Stomach (tissue), 9 donors: ENCODE measurements around the gene AK5. TPM values are rescaled to one million over a fixed set of nuclear protein-coding genes. Genes with fewer than 3 reads are reported as not detected.
A peak's percentile ranks its signal among the peaks of the same experiment; 100 is the strongest.

Experiments used
- DNase-seq, 2 donors: peaks; one replicate each; pipeline versions ENCODE4 v3.0.0 to v3.0.0-alpha.2; 2013 to 2019
- H3K27ac ChIP-seq, 5 donors: fragments of 200-600 bp in 4 of 5; sonication (generic) in 4 of 5; one replicate each; pipeline ENCODE4 v1.5.1; 2013 to 2019; ENCODE audit warnings: mild to moderate bottlenecking in 1 of 5, moderate library complexity in 1 of 5
- H3K27me3 ChIP-seq, 3 donors: fragments of 200-600 bp; sonication (generic); one replicate each; pipeline ENCODE4 v1.5.1; 2017 to 2019; ENCODE audit warnings: mixed run types in 1 of 3
- H3K36me3 ChIP-seq, 4 donors: fragments of 200-600 bp; sonication (generic); 1 replicate in 3 of 4; 2 replicates in 1 of 4; pipeline ENCODE4 v1.5.1; 2016 to 2019
- H3K4me1 ChIP-seq, 4 donors: fragments of 200-600 bp; sonication (generic); one replicate each; pipeline ENCODE4 v1.5.1; 2016 to 2019
- H3K4me3 ChIP-seq, 4 donors: fragments of 200-600 bp; sonication (generic) in 3 of 4; one replicate each; pipeline ENCODE4 v1.5.1; 2016 to 2019; ENCODE audit warnings: mild to moderate bottlenecking in 1 of 4
- H3K9me3 ChIP-seq, 4 donors: fragments of 200-600 bp; sonication (generic); one replicate each; pipeline ENCODE4 v1.5.1; 2016 to 2019
- EP300 ChIP-seq: sonication (generic); formaldehyde crosslinking; IDR thresholded peaks from one replicate; pipeline ENCODE4 v1.6.1; 2017; ENCODE audit warnings: antibody characterized with exemption
- POLR2A ChIP-seq, 4 donors: fragments of 450-650 bp; IDR thresholded peaks; one replicate each; pipeline ENCODE4 v1.6.1; 2016; ENCODE audit warnings: antibody characterized with exemption in 4 of 4, control low read depth in 2 of 4, mild to moderate bottlenecking in 1 of 4, moderate library complexity in 1 of 4
- POLR2AphosphoS5 ChIP-seq, 3 donors: sonication (generic); formaldehyde crosslinking; IDR thresholded peaks; one replicate each; pipeline ENCODE4 v1.6.1; 2016; ENCODE audit warnings: antibody characterized with exemption in 3 of 3
- WGBS, 5 donors: extraction: QIAGEN DNeasy Blood & Tissue Kit in 3 of 5; methylation state at CpG; one replicate each; pipeline versions ENCODE4 v1.1.5 to v1.1.7; 2013 to 2018; 5-methylcytosine and 5-hydroxymethylcytosine counted together
- intact Hi-C: fragments of 100-400 bp; cut with DNase I; formaldehyde crosslinking; loops from one replicate; pipeline ENCODE4 v1.15.1; 2023; ENCODE audit warnings: low total_unique reads
- polyA plus RNA-seq, 3 donors: library from polyadenylated mRNA; stranded (reverse); fragments of 200-250 nt; gene quantifications; one replicate each; pipeline ENCODE4 v1.2.3, GENCODE V29; 2013
- total RNA-seq, 5 donors: library from RNA; depleted of rRNA; stranded (reverse); fragments of >200 nt; gene quantifications; one replicate each; pipeline versions ENCODE4 v1.1.0 to v1.2.3, GENCODE V29; 2014 to 2016
- TF ChIP-seq, protein P1 (sequence below), 7 experiments: fragments of 450-650 bp in 4 of 7; fragments of 200-600 bp in 3 of 7; sonication (generic) in 3 of 7; IDR thresholded peaks; one replicate each; pipeline ENCODE4 v1.5.1; 2016 to 2019; ENCODE audit warnings: antibody characterized with exemption in 7 of 7, control low read depth in 2 of 7, mild to moderate bottlenecking in 1 of 7
- donor health status: healthy with polysubstance abuse.
- donor health status: Bipolar disorder and iron deficiency.
- donor health status: healthy.

The AK5 gene
- total and polyA plus RNA-seq, 8 donors = 0.23 to 5.0 (median 1.3) TPM; not detected in 3

- TF ChIP-seq, protein P1, sequence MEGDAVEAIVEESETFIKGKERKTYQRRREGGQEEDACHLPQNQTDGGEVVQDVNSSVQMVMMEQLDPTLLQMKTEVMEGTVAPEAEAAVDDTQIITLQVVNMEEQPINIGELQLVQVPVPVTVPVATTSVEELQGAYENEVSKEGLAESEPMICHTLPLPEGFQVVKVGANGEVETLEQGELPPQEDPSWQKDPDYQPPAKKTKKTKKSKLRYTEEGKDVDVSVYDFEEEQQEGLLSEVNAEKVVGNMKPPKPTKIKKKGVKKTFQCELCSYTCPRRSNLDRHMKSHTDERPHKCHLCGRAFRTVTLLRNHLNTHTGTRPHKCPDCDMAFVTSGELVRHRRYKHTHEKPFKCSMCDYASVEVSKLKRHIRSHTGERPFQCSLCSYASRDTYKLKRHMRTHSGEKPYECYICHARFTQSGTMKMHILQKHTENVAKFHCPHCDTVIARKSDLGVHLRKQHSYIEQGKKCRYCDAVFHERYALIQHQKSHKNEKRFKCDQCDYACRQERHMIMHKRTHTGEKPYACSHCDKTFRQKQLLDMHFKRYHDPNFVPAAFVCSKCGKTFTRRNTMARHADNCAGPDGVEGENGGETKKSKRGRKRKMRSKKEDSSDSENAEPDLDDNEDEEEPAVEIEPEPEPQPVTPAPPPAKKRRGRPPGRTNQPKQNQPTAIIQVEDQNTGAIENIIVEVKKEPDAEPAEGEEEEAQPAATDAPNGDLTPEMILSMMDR (IDR thresholded peaks at IDR 0.05) = no peak
- no peak for TF ChIP-seq POLR2AphosphoS5 (IDR thresholded peaks at IDR 0.05)
- TF ChIP-seq POLR2A (IDR thresholded peaks at IDR 0.05) = no peak
- no peak for TF ChIP-seq EP300
Measured at GRCh38 chr1:77280962-77281361, 857 bp upstream of the AK5 start.

DNA sequence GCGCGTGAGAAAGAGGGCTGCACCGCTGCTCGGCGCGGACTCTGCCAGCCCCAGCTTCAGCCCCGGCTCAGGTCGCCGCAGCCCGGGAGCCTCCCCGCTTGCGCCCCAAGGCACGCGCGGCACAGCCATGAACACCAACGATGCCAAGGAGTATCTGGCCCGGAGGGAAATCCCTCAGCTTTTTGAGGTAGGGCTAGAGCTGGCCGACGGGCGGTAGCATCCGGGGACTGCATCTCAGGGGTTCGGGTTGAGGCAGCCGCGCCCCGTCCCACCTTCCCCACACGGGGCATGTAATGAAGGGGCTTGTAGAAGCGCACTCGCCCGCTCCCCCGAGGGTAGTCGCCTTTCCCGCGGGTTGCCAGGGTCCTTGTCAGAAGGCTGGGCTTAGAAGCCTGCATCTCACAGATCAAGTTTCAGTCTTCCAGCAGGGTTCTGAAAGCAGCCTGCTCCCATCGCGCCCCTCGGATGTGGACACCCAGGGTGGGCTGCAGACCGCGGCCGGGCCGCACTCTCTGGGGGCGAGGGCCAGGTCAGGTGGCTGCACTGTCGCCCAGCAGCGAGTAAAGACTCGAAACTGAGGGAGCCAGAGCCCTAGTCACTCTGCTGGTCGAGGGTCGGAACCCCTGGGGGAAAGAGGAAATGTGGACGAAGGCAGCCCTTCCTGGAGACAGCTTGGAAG is 507 bp downstream of the AK5 start:
- H3K9me3 ChIP-seq = no peaks in the 10 kb centered on the region
- H3K27ac ChIP-seq = no peak overlapping the region
- peak overlapping the region; percentile 48 to 75 (median 60) for H3K4me3 ChIP-seq
- no peaks in the 10 kb centered on the region for H3K36me3 ChIP-seq
- TF ChIP-seq POLR2AphosphoS5 (IDR thresholded peaks at IDR 0.05) (no peak), EP300 (no peak), POLR2A (IDR thresholded peaks at IDR 0.05) (no peak)
- TF ChIP-seq, protein P1 (IDR thresholded peaks at IDR 0.05) = no peak
- H3K4me1 ChIP-seq = peaks cover 17 to 21% (median 19%) of the 10 kb centered on the region in 4 donors
- no peak for DNase-seq
- intact Hi-C loops = no loop called here
- peaks cover 0 to 72% (median 34%) of the 10 kb centered on the region in 3 donors for H3K27me3 ChIP-seq
- 0 to 2% (median 1%) methylated on average over 15 to 47 of the region's 47 CpGs for WGBS, 5 donors

More at GRCh38 chr1:77280962-77281361, 857 bp upstream of the AK5 start:
- intact Hi-C loops = no loop called here
- H3K27ac ChIP-seq = no peak overlapping the region
- peaks cover 17 to 21% (median 19%) of the 10 kb centered on the region in 4 donors for H3K4me1 ChIP-seq
- H3K9me3 ChIP-seq = no peaks in the 10 kb centered on the region
- H3K27me3 ChIP-seq = peaks cover 0 to 66% (median 34%) of the 10 kb centered on the region in 3 donors
- no peak for DNase-seq
- H3K4me3 ChIP-seq = no peak overlapping the region
- no peaks in the 10 kb centered on the region for H3K36me3 ChIP-seq
- WGBS, 5 donors = 88 to 95% (median 91%) methylated on average over 4 of the region's 4 CpGs

DNA sequence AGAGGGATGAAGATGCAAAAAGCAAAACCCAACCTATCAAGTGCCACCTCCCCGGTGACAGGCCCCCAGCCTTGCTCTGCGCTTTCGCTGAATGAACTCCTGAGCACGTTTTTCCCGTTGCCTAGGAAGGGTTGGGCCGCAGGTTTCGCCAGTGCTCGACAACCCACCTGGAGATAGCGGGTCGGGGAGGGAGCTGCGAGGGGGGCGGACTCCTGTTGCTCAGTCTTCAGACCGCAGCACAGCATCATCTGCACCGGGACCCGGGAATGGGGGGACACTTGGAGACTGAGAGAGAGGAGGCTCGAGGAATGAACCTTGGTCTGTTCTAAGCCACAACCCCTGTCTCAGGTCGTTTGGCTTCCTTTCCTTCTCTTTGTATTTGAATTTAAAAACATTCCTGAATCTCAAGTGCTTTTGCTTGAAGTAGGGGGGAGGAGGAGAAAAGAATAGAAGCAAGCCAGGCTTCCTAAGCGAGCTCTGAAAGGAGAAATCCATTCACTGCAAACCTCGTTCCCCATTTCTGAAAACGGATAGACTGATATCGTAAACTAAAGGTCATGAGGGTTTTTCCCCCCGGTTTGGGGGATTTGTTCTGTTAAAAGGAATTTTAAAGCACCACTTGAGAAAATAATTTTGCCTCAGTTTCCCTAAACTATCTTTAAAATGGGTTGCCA is 1.2 kb downstream of the AK5 start:
- intact Hi-C loops = no loop called here
- TF ChIP-seq EP300 (no peak), POLR2A (IDR thresholded peaks at IDR 0.05) (no peak), POLR2AphosphoS5 (IDR thresholded peaks at IDR 0.05) (no peak)
- TF ChIP-seq, protein P1 (IDR thresholded peaks at IDR 0.05) = no peak
- peak overlapping the region; percentile 48 to 75 (median 60) for H3K4me3 ChIP-seq
- no peaks in the 10 kb centered on the region for H3K9me3 ChIP-seq
- H3K36me3 ChIP-seq = no peaks in the 10 kb centered on the region
- peaks cover 17 to 21% (median 19%) of the 10 kb centered on the region in 4 donors for H3K4me1 ChIP-seq
- peak in 1 of 2 donors; percentile 43 for DNase-seq
- peaks cover 0 to 68% (median 34%) of the 10 kb centered on the region in 3 donors for H3K27me3 ChIP-seq
- WGBS, 5 donors = 6 to 15% (median 9%) methylated on average over 16 to 22 of the region's 22 CpGs
- no peak overlapping the region for H3K27ac ChIP-seq

GRCh38 chr1:77283701-77284425 is 2.0 kb downstream of the AK5 start:
- DNase-seq = no peak
- no peak for TF ChIP-seq POLR2A (IDR thresholded peaks at IDR 0.05)
- TF ChIP-seq, protein P1 (IDR thresholded peaks at IDR 0.05) = no peak
- TF ChIP-seq EP300 = no peak
- no peak for TF ChIP-seq POLR2AphosphoS5 (IDR thresholded peaks at IDR 0.05)
- no peak overlapping the region for H3K27ac ChIP-seq
- intact Hi-C loops = no loop called here
- H3K4me1 ChIP-seq = peaks cover 17 to 21% (median 19%) of the 10 kb centered on the region in 4 donors
- H3K36me3 ChIP-seq = no peaks in the 10 kb centered on the region
- no peaks in the 10 kb centered on the region for H3K9me3 ChIP-seq
- no peak overlapping the region for H3K4me3 ChIP-seq
- H3K27me3 ChIP-seq = peaks cover 0 to 66% (median 34%) of the 10 kb centered on the region in 3 donors
- 61 to 85% (median 75%) methylated on average over 6 of the region's 6 CpGs for WGBS, 5 donors
